ENCODE results near the gene INTS3.

- TF ChIP-seq EZH2 (IDR thresholded peaks at IDR 0.05; ENCODE audit: low read depth, low read length, severe bottlenecking) (no peak), CTCF (IDR thresholded peaks at IDR 0.05; ENCODE audit: control extremely low read depth in 1 of 3, insufficient read depth in 1 of 3, low read depth in 1 of 3, low read length in 3 of 3) (no peak), YY1 (IDR thresholded peaks at IDR 0.05; ENCODE audit: low read depth, low read length) (no peak), KDM1A (IDR thresholded peaks at IDR 0.05; ENCODE audit: borderline replicate concordance, low read length) (no peak), RXRA (IDR thresholded peaks at IDR 0.05; ENCODE audit: insufficient read depth, low read depth, low read length) (no peak), POLR2AphosphoS5 (IDR thresholded peaks at IDR 0.05; ENCODE audit: low read depth, low read length) (no peak), MAX (IDR thresholded peaks at IDR 0.05) (no peak), BACH1 (IDR thresholded peaks at IDR 0.05; ENCODE audit: low read length) (no peak), RBBP5 (IDR thresholded peaks at IDR 0.05; ENCODE audit: borderline replicate concordance, low read depth, low read length) (no peak), POLR2A (IDR thresholded peaks at IDR 0.05; ENCODE audit: control extremely low read depth in 1 of 2, low read depth in 2 of 2, low read length in 2 of 2) (no peak), RAD21 (IDR thresholded peaks at IDR 0.05 in 1 of 2, conservative IDR thresholded peaks at IDR 0.05 in 1 of 2; ENCODE audit: low read depth in 2 of 2, low read length in 2 of 2) (no peak)
These were observed 39.6 kb upstream of the INTS3 start for GRCh38 chr1:153688276-153688675.

Data from H1 (cell line).